PFSK-1 (cell line): ENCODE measurements around the gene TMEM72.

Experiments used
- FOXP2 ChIP-seq: optimal IDR thresholded peaks from 2 replicates; pipeline ENCODE3; 2011; ENCODE audit warnings: borderline replicate concordance, control low read depth, inconsistent platforms; ENCODE audit not compliant: insufficient read depth; ENCODE audit errors: extremely low read length, extremely low read depth
- POLR2AphosphoS5 ChIP-seq: IDR thresholded peaks from 2 replicates; pipeline ENCODE4 v1.6.1; 2012; ENCODE audit warnings: low read depth, mild to moderate bottlenecking, control low read depth, low read length, moderate library complexity
- REST ChIP-seq, 2 experiments: IDR thresholded peaks; 2 replicates each; pipeline versions ENCODE4 v1.6.1 to v1.8.0; 2011 to 2012; ENCODE audit warnings: low read depth in 2 of 2, low read length in 2 of 2, control low read depth in 1 of 2, inconsistent platforms in 1 of 2, mild to moderate bottlenecking in 1 of 2, moderate library complexity in 1 of 2; ENCODE audit not compliant: insufficient read depth in 1 of 2
- SIN3A ChIP-seq: IDR thresholded peaks from 2 replicates; pipeline ENCODE4 v1.6.1; 2012; ENCODE audit warnings: mild to moderate bottlenecking, low read length, moderate library complexity, borderline replicate concordance; ENCODE audit not compliant: insufficient read depth
- TAF1 ChIP-seq: IDR thresholded peaks from 2 replicates; pipeline ENCODE4 v1.6.1; 2012; ENCODE audit warnings: low read length, control low read depth, borderline replicate concordance; ENCODE audit not compliant: insufficient read depth

The TMEM72 gene

GRCh38 chr10:44882166-44882720, 28.9 kb upstream of the TMEM72 start:
- TF ChIP-seq POLR2AphosphoS5 (no peak), TAF1 (no peak), REST (IDR thresholded peaks at IDR 0.05; ENCODE audit: insufficient read depth in 1 of 2, low read depth in 2 of 2, low read length in 2 of 2) (no peak), SIN3A (no peak)

GRCh38 chr10:44883593-44884331, 27.4 kb upstream of the TMEM72 start:
- TF ChIP-seq FOXP2 (no peak), REST (IDR thresholded peaks at IDR 0.05; ENCODE audit: insufficient read depth in 1 of 2, low read depth in 2 of 2, low read length in 2 of 2) (no peak), SIN3A (no peak), TAF1 (no peak), POLR2AphosphoS5 (no peak)

GRCh38 chr10:44885710-44886109, 25.4 kb upstream of the TMEM72 start:
- TF ChIP-seq FOXP2 = no peak

- no peak for TF ChIP-seq SIN3A
- TF ChIP-seq TAF1 = no peak
- no peak for TF ChIP-seq POLR2AphosphoS5
- TF ChIP-seq REST (IDR thresholded peaks at IDR 0.05; ENCODE audit: insufficient read depth in 1 of 2, low read depth in 2 of 2, low read length in 2 of 2) = no peak
- TF ChIP-seq FOXP2 = no peak
Measured at GRCh38 chr10:44886966-44887365, 24.2 kb upstream of the TMEM72 start.

- TF ChIP-seq SIN3A = no peak
- TF ChIP-seq REST (IDR thresholded peaks at IDR 0.05; ENCODE audit: insufficient read depth in 1 of 2, low read depth in 2 of 2, low read length in 2 of 2) = no peak
- no peak for TF ChIP-seq TAF1
- TF ChIP-seq FOXP2 = no peak
- TF ChIP-seq POLR2AphosphoS5 = no peak
Measured at GRCh38 chr10:44888886-44889285, 22.3 kb upstream of the TMEM72 start.
